PFSK-1 (cell line): ENCODE data around the gene GABRR3.

Experiments used
- POLR2AphosphoS5 ChIP-seq: IDR thresholded peaks from 2 replicates; pipeline ENCODE4 v1.6.1; 2012; ENCODE audit warnings: low read depth, mild to moderate bottlenecking, control low read depth, low read length, moderate library complexity
- SIN3A ChIP-seq: IDR thresholded peaks from 2 replicates; pipeline ENCODE4 v1.6.1; 2012; ENCODE audit warnings: mild to moderate bottlenecking, low read length, moderate library complexity, borderline replicate concordance; ENCODE audit not compliant: insufficient read depth
- TAF1 ChIP-seq: IDR thresholded peaks from 2 replicates; pipeline ENCODE4 v1.6.1; 2012; ENCODE audit warnings: low read length, control low read depth, borderline replicate concordance; ENCODE audit not compliant: insufficient read depth
- TF ChIP-seq, protein P1 (sequence below), 2 experiments: IDR thresholded peaks; 2 replicates each; pipeline versions ENCODE4 v1.6.1 to v1.8.0; 2011 to 2012; ENCODE audit warnings: low read depth in 2 of 2, low read length in 2 of 2, control low read depth in 1 of 2, inconsistent platforms in 1 of 2, mild to moderate bottlenecking in 1 of 2, moderate library complexity in 1 of 2; ENCODE audit not compliant: insufficient read depth in 1 of 2

DNA sequence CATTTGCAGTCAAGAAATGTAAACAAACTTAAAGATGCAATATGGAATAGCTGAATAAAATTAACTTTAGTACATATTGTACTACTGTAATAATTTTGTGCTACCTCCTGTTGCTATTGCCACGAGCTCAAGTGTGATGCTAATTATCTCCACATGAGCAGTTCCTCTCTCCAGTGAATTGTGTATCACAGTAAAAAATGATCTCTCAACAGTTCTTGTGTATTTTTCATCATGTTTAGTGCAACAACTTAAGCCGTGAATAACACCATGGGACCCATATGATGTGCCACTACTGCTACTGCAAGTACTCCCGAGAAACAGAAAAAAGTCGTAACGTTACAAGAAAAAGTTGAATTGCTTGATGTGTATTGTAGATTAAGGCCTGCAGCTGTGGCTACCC lies 75.2 kb downstream of the GABRR3 start:
- TF ChIP-seq, protein P1, sequence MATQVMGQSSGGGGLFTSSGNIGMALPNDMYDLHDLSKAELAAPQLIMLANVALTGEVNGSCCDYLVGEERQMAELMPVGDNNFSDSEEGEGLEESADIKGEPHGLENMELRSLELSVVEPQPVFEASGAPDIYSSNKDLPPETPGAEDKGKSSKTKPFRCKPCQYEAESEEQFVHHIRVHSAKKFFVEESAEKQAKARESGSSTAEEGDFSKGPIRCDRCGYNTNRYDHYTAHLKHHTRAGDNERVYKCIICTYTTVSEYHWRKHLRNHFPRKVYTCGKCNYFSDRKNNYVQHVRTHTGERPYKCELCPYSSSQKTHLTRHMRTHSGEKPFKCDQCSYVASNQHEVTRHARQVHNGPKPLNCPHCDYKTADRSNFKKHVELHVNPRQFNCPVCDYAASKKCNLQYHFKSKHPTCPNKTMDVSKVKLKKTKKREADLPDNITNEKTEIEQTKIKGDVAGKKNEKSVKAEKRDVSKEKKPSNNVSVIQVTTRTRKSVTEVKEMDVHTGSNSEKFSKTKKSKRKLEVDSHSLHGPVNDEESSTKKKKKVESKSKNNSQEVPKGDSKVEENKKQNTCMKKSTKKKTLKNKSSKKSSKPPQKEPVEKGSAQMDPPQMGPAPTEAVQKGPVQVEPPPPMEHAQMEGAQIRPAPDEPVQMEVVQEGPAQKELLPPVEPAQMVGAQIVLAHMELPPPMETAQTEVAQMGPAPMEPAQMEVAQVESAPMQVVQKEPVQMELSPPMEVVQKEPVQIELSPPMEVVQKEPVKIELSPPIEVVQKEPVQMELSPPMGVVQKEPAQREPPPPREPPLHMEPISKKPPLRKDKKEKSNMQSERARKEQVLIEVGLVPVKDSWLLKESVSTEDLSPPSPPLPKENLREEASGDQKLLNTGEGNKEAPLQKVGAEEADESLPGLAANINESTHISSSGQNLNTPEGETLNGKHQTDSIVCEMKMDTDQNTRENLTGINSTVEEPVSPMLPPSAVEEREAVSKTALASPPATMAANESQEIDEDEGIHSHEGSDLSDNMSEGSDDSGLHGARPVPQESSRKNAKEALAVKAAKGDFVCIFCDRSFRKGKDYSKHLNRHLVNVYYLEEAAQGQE (IDR thresholded peaks at IDR 0.05; ENCODE audit: insufficient read depth in 1 of 2, low read depth in 2 of 2, low read length in 2 of 2), result no peak
- no peak for TF ChIP-seq SIN3A
- TF ChIP-seq POLR2AphosphoS5, result no peak
- TF ChIP-seq TAF1, result no peak
